ENCODE measurements around the gene ETAA1.

ETAA1 gene

DNA sequence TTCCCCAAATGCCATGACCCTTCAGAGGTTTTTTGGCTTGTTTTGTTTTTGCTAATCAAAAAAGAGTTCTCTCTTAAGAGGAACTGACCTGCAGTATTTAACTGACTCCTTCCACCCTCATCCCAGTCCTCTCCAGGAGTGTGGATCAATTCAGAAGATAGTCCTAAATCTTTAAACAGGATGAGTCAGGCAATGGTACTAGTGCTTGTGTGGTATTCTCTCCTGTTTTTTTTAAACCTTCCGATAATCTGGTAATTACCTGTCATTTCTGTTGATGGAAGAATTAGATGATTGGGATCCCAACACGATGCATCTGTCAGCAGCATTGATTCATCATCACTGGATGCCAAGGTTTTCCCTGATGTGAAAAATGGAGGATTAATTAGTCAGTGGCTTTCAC, 41.2 kb downstream of the ETAA1 start:
- DNase-seq (ENCODE audit: low spot score): no peak

DNA sequence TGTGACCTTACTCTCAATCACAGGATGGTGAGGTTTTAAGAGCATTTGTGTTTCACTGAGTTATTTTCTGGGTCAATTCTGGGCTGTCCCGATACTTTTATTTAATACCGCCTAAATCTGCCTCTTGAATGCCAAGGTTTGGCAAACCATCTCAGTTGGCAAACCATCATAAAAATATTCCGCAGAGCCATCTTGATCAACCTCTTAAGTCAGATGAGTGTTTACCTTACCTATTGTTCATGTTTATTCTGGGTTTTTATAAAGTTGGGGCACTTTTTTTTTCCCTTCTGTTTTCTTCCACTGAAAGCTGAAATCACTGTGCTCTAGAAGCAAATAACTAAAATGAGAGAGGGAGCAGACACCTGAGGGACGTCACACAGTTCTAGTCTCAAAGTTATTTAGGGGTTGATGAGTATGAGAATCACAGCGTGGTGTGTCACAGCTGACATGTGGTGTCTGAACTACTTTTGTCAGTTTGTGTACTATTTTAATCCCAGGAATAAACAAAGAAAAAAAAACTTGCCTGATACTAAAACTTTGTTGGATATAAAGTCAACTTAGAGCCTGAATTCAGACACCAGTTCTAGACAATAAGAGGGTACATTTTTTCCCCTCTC, 48.6 kb downstream of the ETAA1 start:
- DNase-seq (ENCODE audit: low spot score): no peak

DNA sequence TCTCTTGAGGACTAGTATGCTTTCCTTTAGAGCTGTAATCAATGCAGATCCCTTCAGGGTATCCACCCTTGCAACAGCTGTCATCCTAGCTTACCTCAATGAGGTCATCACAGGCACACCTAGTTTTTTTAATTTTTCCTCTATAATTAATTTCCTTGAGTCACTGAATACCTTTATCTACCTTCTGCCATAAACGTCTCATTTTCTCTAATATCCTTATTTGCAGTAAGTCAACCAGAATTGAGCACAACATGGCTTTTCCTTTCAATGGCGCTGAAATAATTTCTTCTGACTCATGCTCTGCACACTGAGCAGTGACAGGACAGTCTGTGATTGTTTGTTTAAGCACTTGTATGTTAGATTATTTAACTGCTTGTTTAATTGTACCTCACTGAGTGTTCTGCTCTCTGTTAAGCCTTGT, 49.4 kb downstream of the ETAA1 start:
- no peak for DNase-seq (ENCODE audit: low spot score)

DNA sequence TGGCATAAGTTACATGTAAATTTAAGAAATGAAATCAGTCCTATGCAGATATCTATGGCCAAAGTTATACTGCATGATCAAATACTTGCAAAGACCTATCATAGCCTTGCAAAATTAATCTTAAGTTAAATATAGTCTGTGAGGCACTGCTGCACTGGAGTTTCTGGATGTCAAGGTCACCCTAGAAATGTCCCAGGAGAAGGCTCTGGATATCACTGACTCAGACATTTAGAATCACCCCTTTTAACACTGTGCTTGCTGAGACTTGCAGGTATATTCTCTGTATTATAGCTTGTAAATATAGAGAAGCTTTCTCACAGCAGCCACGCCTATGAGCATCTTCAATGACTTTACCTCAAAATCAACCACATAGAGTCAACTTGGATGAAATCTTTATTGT, 51.5 kb downstream of the ETAA1 start:
- no peak for DNase-seq (ENCODE audit: low spot score)

DNA sequence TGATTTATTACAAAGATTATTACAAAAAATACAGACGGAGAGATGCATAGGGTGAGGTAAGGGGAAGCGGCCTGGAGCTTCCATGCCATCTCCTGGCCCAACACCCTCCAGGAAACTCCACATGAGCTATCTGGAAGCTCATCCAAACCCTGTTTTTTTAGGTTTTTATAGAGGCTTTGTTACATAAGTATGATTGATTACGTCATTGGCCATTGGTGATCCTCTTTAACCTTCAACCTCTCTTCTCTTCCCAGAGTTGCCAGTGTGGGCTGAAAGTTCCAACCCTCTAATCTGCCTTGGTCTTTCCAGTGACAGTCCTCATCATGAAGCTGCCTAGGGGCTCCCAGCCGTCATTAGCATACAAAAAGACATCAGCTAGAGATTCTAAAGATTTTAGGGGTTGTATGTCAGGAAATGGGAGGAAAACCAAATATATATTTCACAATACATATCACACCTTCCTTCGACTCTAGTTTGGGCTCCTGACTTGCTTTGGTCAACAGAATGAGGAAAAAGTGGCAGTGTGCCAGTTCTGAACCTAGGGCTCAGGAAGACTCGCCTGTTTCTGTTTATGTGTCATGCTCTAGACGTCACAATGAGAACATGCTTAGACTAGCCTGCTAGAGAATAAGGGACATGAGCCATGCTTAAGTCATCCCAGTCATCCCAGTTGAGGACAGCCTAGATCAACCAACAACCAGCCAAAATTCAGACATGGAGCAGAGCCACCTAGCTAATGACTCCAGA, 54.1 kb downstream of the ETAA1 start:
- DNase-seq (ENCODE audit: low spot score): no peak

DNA sequence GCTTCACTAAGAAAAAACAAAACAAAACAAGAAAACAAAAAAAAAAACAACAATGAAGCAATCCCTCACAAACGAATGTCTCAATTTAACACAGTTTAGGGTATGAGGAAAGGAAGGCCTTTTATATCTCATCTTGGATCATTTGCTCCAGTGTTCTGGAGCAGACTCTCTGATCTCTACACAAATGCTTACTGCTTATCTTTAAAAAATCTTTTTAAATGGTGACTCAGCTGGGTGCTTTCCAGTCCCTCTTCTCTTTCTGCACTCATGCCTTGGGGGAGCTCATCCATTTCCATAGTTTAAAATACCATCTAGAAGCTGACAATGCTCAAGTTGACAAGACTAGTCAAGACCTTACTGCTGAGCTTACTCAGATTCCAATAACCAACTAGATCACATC, 56.2 kb downstream of the ETAA1 start:
- no peak for DNase-seq (ENCODE audit: low spot score)

DNA sequence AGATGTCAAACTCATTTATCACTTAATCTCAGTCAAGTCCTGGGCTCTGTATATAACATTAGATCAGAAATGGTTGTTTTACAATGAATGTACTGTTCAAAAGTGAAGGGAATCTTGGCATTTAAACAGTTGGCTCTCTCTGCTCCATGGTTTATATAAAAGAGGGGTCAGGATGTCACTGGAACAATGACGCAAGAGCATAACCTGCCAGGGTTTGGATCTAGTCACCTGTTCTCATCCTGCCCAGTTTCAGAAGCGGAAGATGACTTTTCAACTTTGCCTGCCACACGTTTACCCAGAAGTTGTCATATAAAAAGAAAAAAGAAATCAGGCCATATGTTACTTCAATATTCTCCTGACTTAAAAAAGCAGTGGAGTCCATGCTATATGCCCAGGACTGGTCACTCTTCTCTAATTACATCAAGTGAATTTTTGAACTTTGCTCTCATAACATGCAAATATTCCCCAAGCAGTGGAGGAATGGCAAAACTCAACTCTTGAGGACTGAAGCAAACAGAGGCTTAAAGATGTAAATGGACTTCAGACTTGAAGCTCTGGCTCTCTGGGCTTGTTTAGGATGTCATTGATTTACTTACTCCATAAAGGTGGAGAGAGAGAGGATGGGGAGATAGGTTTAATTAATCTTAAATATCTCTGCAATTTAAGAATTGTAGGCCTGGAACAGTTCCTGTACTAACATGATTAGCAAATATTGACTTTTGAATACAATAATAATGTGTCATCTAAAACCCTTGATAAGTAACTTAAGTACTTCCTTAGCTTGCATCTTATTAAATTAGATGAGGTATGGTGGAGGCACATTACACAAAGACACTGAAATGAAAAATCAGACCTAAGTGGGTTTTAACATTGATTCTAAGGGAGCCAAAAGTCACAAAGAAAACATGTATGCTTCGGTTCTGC, 58.3 kb downstream of the ETAA1 start:
- DNase-seq (ENCODE audit: low spot score): no peak

DNA sequence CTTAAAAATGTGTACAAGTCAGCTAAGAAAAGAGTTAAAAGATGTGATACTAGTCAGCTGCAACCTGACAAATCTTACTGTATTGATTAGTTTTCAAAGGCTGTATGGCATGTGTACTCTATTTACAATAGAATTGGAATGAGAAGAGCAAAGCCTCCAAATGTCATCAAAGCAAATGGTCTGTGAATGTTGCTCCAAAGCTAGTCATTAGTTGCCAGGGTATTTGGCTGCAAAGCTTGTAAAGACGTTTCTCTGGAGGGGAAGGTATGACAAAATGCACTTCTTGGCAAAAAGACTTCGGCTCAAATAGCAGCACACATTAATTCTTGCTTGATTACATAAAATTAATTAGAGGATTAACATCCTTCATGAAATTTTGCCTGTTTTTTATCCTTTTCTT, 59.3 kb downstream of the ETAA1 start:
- no peak for DNase-seq (ENCODE audit: low spot score)

DNA sequence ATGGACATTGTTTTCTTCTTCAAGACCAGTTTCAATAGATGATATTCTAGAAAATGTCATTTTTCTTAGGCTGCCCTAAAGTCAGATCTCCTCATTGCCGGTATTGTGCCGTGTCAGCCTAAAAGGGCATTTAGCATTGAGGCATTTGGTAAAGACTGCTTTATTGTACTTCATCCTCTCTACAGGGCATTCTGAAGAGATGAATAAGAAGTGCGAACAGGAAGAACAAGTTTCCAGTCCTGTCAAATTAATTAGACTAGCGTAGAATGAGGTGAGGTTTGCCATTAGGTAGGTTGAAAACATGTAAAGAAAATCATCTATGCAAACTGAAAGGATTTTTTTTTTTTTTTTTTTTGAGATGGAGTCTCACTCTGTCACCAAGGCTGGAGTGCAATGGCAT, 60.6 kb downstream of the ETAA1 start:
- no peak for DNase-seq (ENCODE audit: low spot score)

DNA sequence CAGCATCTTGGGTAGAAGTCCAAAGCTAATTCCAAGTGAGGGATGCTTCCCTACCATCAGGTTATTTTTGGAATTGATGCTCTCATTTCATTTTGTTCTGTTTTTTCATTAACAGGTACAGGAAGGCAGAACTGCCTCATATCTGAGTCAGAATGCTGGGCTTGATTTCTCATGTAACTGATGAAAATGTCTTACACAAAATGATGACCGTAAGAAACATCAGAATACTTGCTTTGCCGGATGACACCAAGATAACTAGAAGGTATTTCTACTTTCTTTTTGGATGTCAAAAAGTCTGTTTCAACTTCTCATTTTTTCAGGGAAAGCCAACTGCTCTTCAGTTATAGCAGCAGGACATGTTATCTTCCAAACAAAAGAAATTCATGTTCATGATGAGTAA, 62.6 kb downstream of the ETAA1 start:
- DNase-seq (ENCODE audit: low spot score): no peak
